ENCODE results near the gene CLASP1.

CLASP1 gene

DNA sequence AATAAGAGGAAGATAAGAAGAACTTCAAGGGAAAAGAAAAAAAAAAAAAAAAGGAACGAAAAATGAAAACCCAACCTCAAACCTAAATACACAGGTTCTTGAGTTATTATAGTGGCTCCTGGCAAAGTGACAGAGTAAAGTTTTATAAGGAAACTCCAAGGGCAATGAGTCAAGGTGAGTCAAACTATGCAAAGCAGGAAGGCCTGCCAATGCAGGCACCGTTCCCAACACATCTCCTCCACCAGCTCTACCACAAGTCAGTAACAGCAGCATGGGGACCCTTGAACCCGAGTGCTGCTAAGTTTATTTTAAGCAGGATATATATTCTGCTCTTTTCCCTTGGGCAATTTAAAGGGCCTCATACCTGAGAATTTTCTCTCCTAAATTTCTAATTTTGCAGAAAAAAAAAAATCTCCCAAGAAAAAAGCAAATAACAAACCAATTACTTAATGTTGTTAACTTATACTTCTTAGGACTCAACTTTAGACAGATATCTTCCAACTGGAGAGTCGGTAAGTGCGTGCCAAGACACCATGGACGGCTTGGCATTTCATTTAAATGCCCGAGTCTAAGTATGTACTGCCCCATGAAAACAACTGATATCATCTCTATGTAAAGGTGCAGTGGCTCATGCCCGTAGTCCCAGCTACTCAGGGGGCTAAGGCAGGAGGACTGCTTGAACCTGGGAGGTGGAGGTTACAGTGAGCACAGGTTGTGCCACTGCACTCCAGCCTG is 288.5 kb downstream of the CLASP1 start:
- no peaks in the 10 kb centered on the region for H3K27me3 ChIP-seq
- intact Hi-C loops (cut with DNase I; ENCODE audit: low total_unique reads): no loop called here
- H3K4me3 ChIP-seq: no peak overlapping the region
- no peak overlapping the region for H3K27ac ChIP-seq
- no peak for TF ChIP-seq CTCF (IDR thresholded peaks at IDR 0.05)
- peaks cover 25 to 56% (median 53%) of the 10 kb centered on the region in 3 donors for H3K36me3 ChIP-seq
- H3K4me1 ChIP-seq: peaks cover 0 to 44% (median 15%) of the 10 kb centered on the region in 4 donors
- DNase-seq: no peak
- H3K9me3 ChIP-seq: no peaks in the 10 kb centered on the region

DNA sequence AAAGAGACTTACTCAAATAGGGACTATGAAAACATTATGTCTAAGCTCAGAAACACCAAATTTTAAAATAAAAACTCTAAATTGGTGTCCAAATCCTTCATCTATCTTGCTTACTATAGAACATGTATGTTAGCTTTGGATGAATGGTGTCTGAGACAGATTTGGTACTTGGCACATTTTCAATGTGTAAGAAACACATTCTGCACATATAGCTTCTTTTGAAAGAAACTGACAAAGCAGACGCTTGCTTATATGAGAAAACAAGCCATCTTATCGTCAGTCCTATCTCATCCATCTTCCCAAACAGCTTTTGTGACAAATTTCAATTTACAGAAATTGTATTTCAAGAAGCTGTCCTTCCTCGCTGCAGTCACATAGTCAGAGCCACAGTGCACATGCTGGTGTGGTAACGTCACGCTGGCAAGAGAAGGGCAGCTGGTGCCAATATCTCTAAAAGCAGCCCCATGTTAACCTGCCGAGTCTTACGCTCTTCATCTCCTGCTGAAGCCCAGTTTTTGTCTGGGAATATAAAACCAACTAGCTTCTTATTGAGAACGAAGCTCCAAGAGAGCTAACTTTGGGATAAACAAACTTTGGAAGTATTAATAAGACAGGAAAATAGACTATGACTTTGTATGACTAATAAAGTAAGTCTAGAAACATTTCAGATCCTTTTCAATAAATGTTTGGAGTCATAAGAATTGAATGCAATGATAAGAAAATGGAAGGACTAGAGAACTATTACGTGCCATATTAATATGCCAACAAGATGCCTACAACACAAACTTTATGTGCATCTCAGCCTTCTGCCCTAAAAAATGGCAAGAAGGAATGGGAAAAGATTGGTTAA is 289.3 kb downstream of the CLASP1 start:
- no peaks in the 10 kb centered on the region for H3K9me3 ChIP-seq
- no peaks in the 10 kb centered on the region for H3K27me3 ChIP-seq
- no peak overlapping the region for H3K27ac ChIP-seq
- no peak overlapping the region for H3K4me3 ChIP-seq
- peaks cover 0 to 43% (median 14%) of the 10 kb centered on the region in 4 donors for H3K4me1 ChIP-seq
- no peak for TF ChIP-seq CTCF (IDR thresholded peaks at IDR 0.05)
- intact Hi-C loops (cut with DNase I; ENCODE audit: low total_unique reads): no loop called here
- DNase-seq: no peak
- peaks cover 22 to 56% (median 51%) of the 10 kb centered on the region in 3 donors for H3K36me3 ChIP-seq

DNA sequence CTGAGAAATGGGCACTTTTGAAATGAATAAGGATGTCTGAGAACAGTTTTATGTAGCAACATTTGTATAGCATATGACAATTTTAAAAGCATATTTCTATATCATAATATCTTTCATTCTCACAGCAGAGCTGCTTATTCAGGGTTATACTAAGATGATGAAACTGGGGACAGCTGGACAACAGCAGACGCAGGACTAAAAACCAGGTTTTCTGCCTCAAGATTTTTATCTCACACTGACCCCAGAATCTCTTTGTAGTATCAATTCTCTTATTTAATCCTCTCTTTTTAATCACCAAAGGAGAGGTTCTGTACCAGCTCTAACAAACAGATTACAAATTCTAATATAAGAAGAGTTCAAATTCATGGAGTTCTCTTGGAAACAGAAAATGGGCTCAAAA is 290.1 kb downstream of the CLASP1 start:
- Histone ChIP-seq H3K27me3 (no peaks in the 10 kb centered on the region), H3K4me3 (no peak overlapping the region), H3K27ac (no peak overlapping the region), H3K36me3 (peaks cover 29 to 59% (median 58%) of the 10 kb centered on the region in 3 donors), H3K4me1 (peaks cover 0 to 35% (median 9%) of the 10 kb centered on the region in 4 donors), H3K9me3 (no peaks in the 10 kb centered on the region)
- TF ChIP-seq CTCF (IDR thresholded peaks at IDR 0.05): no peak
- intact Hi-C loops (cut with DNase I; ENCODE audit: low total_unique reads): no loop called here
- no peak for DNase-seq

DNA sequence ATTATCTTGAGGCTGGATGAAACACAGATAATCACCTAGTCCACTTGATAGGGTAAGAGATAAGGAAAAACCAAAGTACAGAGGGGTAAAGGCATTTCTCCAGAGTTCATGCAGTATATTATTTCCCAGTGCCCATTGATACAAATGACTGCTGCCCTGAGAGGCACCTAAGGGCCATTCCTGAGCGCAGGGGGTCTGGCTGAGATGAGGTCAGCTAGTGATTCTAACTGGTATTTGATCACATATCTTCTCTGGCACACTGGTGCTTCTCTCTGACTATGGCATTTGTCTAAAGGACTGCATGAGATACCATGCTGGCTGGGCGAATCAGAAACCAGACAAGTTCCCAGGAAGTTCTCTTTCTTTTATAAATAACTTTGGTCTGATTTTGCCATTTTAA is 291.0 kb downstream of the CLASP1 start:
- TF ChIP-seq CTCF (IDR thresholded peaks at IDR 0.05): no peak
- Histone ChIP-seq H3K27ac (no peak overlapping the region), H3K27me3 (no peaks in the 10 kb centered on the region), H3K4me3 (no peak overlapping the region), H3K9me3 (no peaks in the 10 kb centered on the region), H3K4me1 (peaks cover 0 to 26% (median 7%) of the 10 kb centered on the region in 4 donors), H3K36me3 (peaks cover 38 to 62% (median 60%) of the 10 kb centered on the region in 3 donors)
- DNase-seq: no peak
- intact Hi-C loops (cut with DNase I; ENCODE audit: low total_unique reads): no loop called here

GRCh38 chr2:121356058-121356640 is 293.1 kb downstream of the CLASP1 start:
- intact Hi-C loops (cut with DNase I; ENCODE audit: low total_unique reads): no loop called here
- Histone ChIP-seq H3K4me1 (peaks cover 0 to 23% (median 6%) of the 10 kb centered on the region in 4 donors), H3K36me3 (peaks cover 43 to 62% (median 62%) of the 10 kb centered on the region in 3 donors), H3K27me3 (no peaks in the 10 kb centered on the region), H3K9me3 (no peaks in the 10 kb centered on the region), H3K4me3 (no peak overlapping the region), H3K27ac (no peak overlapping the region)
- peak; percentile 51 to 52 for TF ChIP-seq CTCF (IDR thresholded peaks at IDR 0.05)
- DNase-seq: no peak
